Endothelial cell of umbilical vein (primary cell): Measurements from ENCODE around the gene HIVEP3. TPM values are rescaled to one million over a fixed set of nuclear protein-coding genes. Genes with fewer than 3 reads are reported as not detected.

Experiments used
- BruUV-seq: library from RNA; stranded (reverse); fragments of 400-500 nt; replicated peaks from 2 replicates; lab custom pipeline; 2021; lab: Mats Ljungman, UMichigan
- CTCF ChIA-PET: fragments of 300-600, 350-600 bp; sonication (Branson Sonifier 250); formaldehyde crosslinking; loops from one replicate; lab custom pipeline; 2021; ENCODE audit warnings: antibody characterized with exemption, inconsistent platforms; lab: Charles Lee
- POLR2A ChIA-PET: fragments of 300-600, 350-600 bp; sonication (Branson Sonifier 250); formaldehyde crosslinking; loops from one replicate; lab custom pipeline; 2021; ENCODE audit warnings: antibody characterized with exemption, inconsistent platforms; lab: Charles Lee
- DNase-seq: peaks from one replicate; pipeline ENCODE4 v3.0.0-alpha.2; 2011; ENCODE audit warnings: low read depth, low spot score
- FAIRE-seq: peaks from 2 replicates; lab custom pipeline; 2011; peaks lifted over from hg19 to GRCh38; lab: Jason Lieb, UNC
- H2AFZ ChIP-seq: 2 replicates; pipeline ENCODE4 v1.6.0; 2012; ENCODE audit warnings: low read depth, low read length, control low read depth, inconsistent platforms
- H3K27ac ChIP-seq: 2 replicates; pipeline ENCODE4 v1.5.1; 2011; ENCODE audit warnings: low read depth, mild to moderate bottlenecking, control low read depth, low read length, moderate library complexity; ENCODE audit not compliant: insufficient read depth
- H3K27me3 ChIP-seq, 2 experiments: 2 replicates each; pipeline versions ENCODE4 v1.6.0 to v1.6.1; 2011; ENCODE audit warnings: low read length in 2 of 2, mixed read lengths in 1 of 2; ENCODE audit not compliant: control insufficient read depth in 2 of 2, insufficient read depth in 2 of 2
- H3K36me3 ChIP-seq, 2 experiments: 2 replicates in 1 of 2; 3 replicates in 1 of 2; pipeline ENCODE4 v1.5.1; 2011; ENCODE audit warnings: low read length in 2 of 2, mild to moderate bottlenecking in 1 of 2, moderate library complexity in 1 of 2; ENCODE audit not compliant: control insufficient read depth in 2 of 2, insufficient read depth in 2 of 2; ENCODE audit errors: extremely low read depth in 1 of 2
- H3K4me1 ChIP-seq: 3 replicates; pipeline ENCODE4 v1.5.1; 2011; ENCODE audit warnings: mild to moderate bottlenecking, low read length; ENCODE audit not compliant: control insufficient read depth, insufficient read depth; ENCODE audit errors: extremely low read depth
- H3K4me2 ChIP-seq: 2 replicates; pipeline ENCODE4 v1.6.1; 2011; ENCODE audit warnings: low read length, control low read depth, mixed read lengths; ENCODE audit not compliant: insufficient read depth
- H3K4me3 ChIP-seq, 3 experiments: fragments of 200-600 bp in 1 of 3; sonication (generic), shearing (Covaris generic) in 1 of 3; replicated peaks in 1 of 3; 2 replicates each; pipeline ENCODE4 v1.5.1; 2011 to 2016; ENCODE audit warnings: control low read depth in 3 of 3, low read length in 3 of 3, mild to moderate bottlenecking in 2 of 3, inconsistent platforms in 1 of 3, low read depth in 1 of 3, moderate library complexity in 1 of 3; ENCODE audit not compliant: insufficient read depth in 1 of 3
- H3K79me2 ChIP-seq: 2 replicates; pipeline ENCODE4 v1.6.0; 2012; ENCODE audit warnings: low read length, inconsistent platforms; ENCODE audit not compliant: control insufficient read depth, insufficient read depth
- H3K9ac ChIP-seq: replicated peaks from 2 replicates; pipeline ENCODE3; 2011; ENCODE audit warnings: low read length, control low read depth; ENCODE audit not compliant: insufficient read depth; ENCODE audit errors: extremely low read depth
- H3K9me1 ChIP-seq: replicated peaks from 3 replicates; pipeline ENCODE4 v1.6.0; 2011; ENCODE audit warnings: mild to moderate bottlenecking, low read length; ENCODE audit not compliant: control insufficient read depth, insufficient read depth; ENCODE audit errors: extremely low read depth
- H3K9me3 ChIP-seq: replicated peaks from 2 replicates; pipeline ENCODE4 v1.5.1; 2012; ENCODE audit warnings: low read length, inconsistent platforms; ENCODE audit not compliant: control insufficient read depth, insufficient read depth
- H4K20me1 ChIP-seq: replicated peaks from 2 replicates; pipeline ENCODE3; 2011; ENCODE audit warnings: mild to moderate bottlenecking, low read length; ENCODE audit not compliant: control insufficient read depth, insufficient read depth; ENCODE audit errors: extremely low read depth
- CTCF ChIP-seq, 2 donors: IDR thresholded peaks; 1 replicate in 1 of 2; 2 replicates in 1 of 2; pipeline ENCODE4 v1.5.1; 2011; ENCODE audit warnings: low read length in 2 of 2, mild to moderate bottlenecking in 2 of 2, moderate library complexity in 2 of 2, control low read depth in 1 of 2, inconsistent platforms in 1 of 2, low read depth in 1 of 2; ENCODE audit not compliant: insufficient read depth in 1 of 2; ENCODE audit errors: extremely low read depth in 1 of 2
- FOS ChIP-seq: IDR thresholded peaks from 2 replicates; pipeline ENCODE4 v1.6.1; 2011; ENCODE audit warnings: mild to moderate bottlenecking, low read length, moderate library complexity, borderline replicate concordance; ENCODE audit not compliant: insufficient read depth
- GATA2 ChIP-seq: IDR thresholded peaks from 2 replicates; pipeline ENCODE4 v1.7.0; 2011; ENCODE audit warnings: low read depth, mild to moderate bottlenecking, moderate library complexity, mixed read lengths, low read length; ENCODE audit not compliant: insufficient read length, insufficient read depth
- MYC ChIP-seq: IDR thresholded peaks from one replicate; pipeline ENCODE4 v1.6.1; 2011; ENCODE audit warnings: mild to moderate bottlenecking, low read depth, low read length
- POLR2A ChIP-seq: IDR thresholded peaks from 2 replicates; pipeline ENCODE4 v1.6.1; 2012; ENCODE audit warnings: low read depth, mild to moderate bottlenecking, control low read depth, low read length
- POLR2AphosphoS5 ChIP-seq: IDR thresholded peaks from 2 replicates; pipeline ENCODE4 v1.6.1; 2012; ENCODE audit warnings: low read depth, mild to moderate bottlenecking, control low read depth, low read length, moderate library complexity; ENCODE audit not compliant: insufficient read depth
- dilution Hi-C: fragments of 300-500 bp; cut with MboI; formaldehyde crosslinking; loops from one replicate; pipeline ENCODE4 v1.15.0; 2019; ENCODE audit warnings: low sequenced_read_pairs; ENCODE audit not compliant: extremely low pct_ligation_motif_present
- intact Hi-C: fragments of 100-400 bp; cut with micrococcal nuclease; formaldehyde crosslinking; loops from one replicate; pipeline ENCODE4 v1.10.0; 2022
- polyA plus RNA-seq, 4 experiments: library from polyadenylated mRNA; depleted of rRNA in 3 of 4; stranded (reverse) in 3 of 4; unstranded in 1 of 4; fragments of >200 nt; gene quantifications; 2 replicates each; pipeline versions ENCODE4 v1.2.1 to v1.2.3, GENCODE V29; 2011 to 2012; ENCODE audit warnings: missing spikeins in 1 of 4
- total RNA-seq: library from RNA; stranded (reverse); gene quantifications from 2 replicates; pipeline ENCODE4 v1.2.3, GENCODE V29; 2021

Gene HIVEP3
- total and polyA plus RNA-seq, 2 donors (not counting 3 experiments of a cell fraction or from before 2014, with no cell fraction given), result 3.4 to 4.0 TPM

- CTCF ChIA-PET, result interaction anchor here (0.7 kb wide), 1 partner anchor 9 kb away, joined by 4 read pairs; no protein-coding TSS in a partner anchor
- H3K4me2 ChIP-seq, result no peak overlapping the region
These were observed 303.4 kb downstream of the HIVEP3 start for GRCh38 chr1:41615316-41615715.

More at GRCh38 chr1:41615316-41615715, 303.4 kb downstream of the HIVEP3 start:
- no TSS peak for BruUV-seq
- H3K27me3 ChIP-seq, result no peaks in the 10 kb centered on the region
- no peaks in the 10 kb centered on the region for H3K9me3 ChIP-seq
- POLR2A ChIA-PET, result no interaction called here
- FAIRE-seq (no peak), DNase-seq (no peak)
- no peak overlapping the region for H2AFZ ChIP-seq
- peaks cover 4% of the 10 kb centered on the region for H3K4me1 ChIP-seq
- no peaks in the 10 kb centered on the region for H3K9me1 ChIP-seq
- H3K9ac ChIP-seq, result no peak overlapping the region
- H3K79me2 ChIP-seq, result no peaks in the 10 kb centered on the region
- no peaks in the 10 kb centered on the region for H4K20me1 ChIP-seq
- dilution Hi-C loops (no loop called here), intact Hi-C loops (no loop called here)
- no peak for TF ChIP-seq POLR2A
- TF ChIP-seq MYC, result no peak
- no peak for TF ChIP-seq FOS
- TF ChIP-seq CTCF (IDR thresholded peaks at IDR 0.05; ENCODE audit: extremely low read depth in 1 of 2, insufficient read depth in 1 of 2, low read depth in 1 of 2, low read length in 2 of 2), result no peak
- no peak for TF ChIP-seq GATA2
- TF ChIP-seq POLR2AphosphoS5, result no peak
- H3K36me3 ChIP-seq, result no peaks in the 10 kb centered on the region
- H3K27ac ChIP-seq, result no peak overlapping the region
- no peak overlapping the region for H3K4me3 ChIP-seq
